ENCODE measurements around the gene PDGFD. TPM values are rescaled to one million over a fixed set of nuclear protein-coding genes. Genes with fewer than 3 reads are reported as not detected.

PDGFD gene
- total RNA-seq, 1 donor from 2014 or later: 0.53 TPM

- DNase-seq (ENCODE audit: low read depth) (no peak), FAIRE-seq (no peak)
- Histone ChIP-seq H3K36me3 (ENCODE audit: control insufficient read depth, insufficient read depth, low read length) (no peaks in the 10 kb centered on the region), H3K27me3 (ENCODE audit: control insufficient read depth, insufficient read depth, low read length) (no peaks in the 10 kb centered on the region), H3K4me3 (ENCODE audit: low read depth, low read length) (no peak overlapping the region)
- no peak for TF ChIP-seq CTCF (IDR thresholded peaks at IDR 0.05; ENCODE audit: insufficient read depth, low read length, severe bottlenecking)
Observed at GRCh38 chr11:104095791-104096190, 68.2 kb downstream of the PDGFD start.

- no peak for FAIRE-seq
- no peak for DNase-seq (ENCODE audit: low read depth)
- Histone ChIP-seq H3K27me3 (ENCODE audit: control insufficient read depth, insufficient read depth, low read length) (no peaks in the 10 kb centered on the region), H3K4me3 (ENCODE audit: low read depth, low read length) (no peak overlapping the region), H3K36me3 (ENCODE audit: control insufficient read depth, insufficient read depth, low read length) (no peaks in the 10 kb centered on the region)
- TF ChIP-seq CTCF (IDR thresholded peaks at IDR 0.05; ENCODE audit: insufficient read depth, low read length, severe bottlenecking): no peak
Observed at GRCh38 chr11:104094576-104094975, 69.4 kb downstream of the PDGFD start.

- H3K27me3 ChIP-seq (ENCODE audit: control insufficient read depth, insufficient read depth, low read length): no peaks in the 10 kb centered on the region
- H3K36me3 ChIP-seq (ENCODE audit: control insufficient read depth, insufficient read depth, low read length): no peaks in the 10 kb centered on the region
- no peak for TF ChIP-seq CTCF (IDR thresholded peaks at IDR 0.05; ENCODE audit: insufficient read depth, low read length, severe bottlenecking)
- no peak for FAIRE-seq
- no peak overlapping the region for H3K4me3 ChIP-seq (ENCODE audit: low read depth, low read length)
- DNase-seq (ENCODE audit: low read depth): no peak
Observed at GRCh38 chr11:104093426-104094280, 70.3 kb downstream of the PDGFD start.

- Histone ChIP-seq H3K4me3 (ENCODE audit: low read depth, low read length) (no peak overlapping the region), H3K27me3 (ENCODE audit: control insufficient read depth, insufficient read depth, low read length) (no peaks in the 10 kb centered on the region), H3K36me3 (ENCODE audit: control insufficient read depth, insufficient read depth, low read length) (no peaks in the 10 kb centered on the region)
- DNase-seq (ENCODE audit: low read depth) (no peak), FAIRE-seq (no peak)
- no peak for TF ChIP-seq CTCF (IDR thresholded peaks at IDR 0.05; ENCODE audit: insufficient read depth, low read length, severe bottlenecking)
Observed at GRCh38 chr11:104092744-104093143, 71.2 kb downstream of the PDGFD start.

GRCh38 chr11:104091281-104092096, 72.5 kb downstream of the PDGFD start:
- Histone ChIP-seq H3K36me3 (ENCODE audit: control insufficient read depth, insufficient read depth, low read length) (no peaks in the 10 kb centered on the region), H3K4me3 (ENCODE audit: low read depth, low read length) (no peak overlapping the region), H3K27me3 (ENCODE audit: control insufficient read depth, insufficient read depth, low read length) (no peaks in the 10 kb centered on the region)
- no peak for DNase-seq (ENCODE audit: low read depth)
- TF ChIP-seq CTCF (IDR thresholded peaks at IDR 0.05; ENCODE audit: insufficient read depth, low read length, severe bottlenecking): no peak
- FAIRE-seq: no peak
